Peyer's patch (tissue), 4 donors: Measurements from ENCODE around the gene CYTL1. TPM values are rescaled to one million over a fixed set of nuclear protein-coding genes. Genes with fewer than 3 reads are reported as not detected.

Source experiments
- DNase-seq, 3 donors: peaks; one replicate each; pipeline ENCODE4 v3.0.0-alpha.2; 2017 to 2019
- H3K27ac ChIP-seq, 4 donors: fragments of 200-600 bp; sonication (generic); one replicate each; pipeline ENCODE4 v1.5.1; 2016 to 2019
- H3K27me3 ChIP-seq, 2 donors: fragments of 200-600 bp; sonication (generic); one replicate each; pipeline ENCODE4 v1.5.1; 2019
- H3K36me3 ChIP-seq, 3 donors: fragments of 200-600 bp; sonication (generic); one replicate each; pipeline ENCODE4 v1.5.1; 2016 to 2019
- H3K4me1 ChIP-seq, 4 donors: fragments of 200-600 bp; sonication (generic); one replicate each; pipeline ENCODE4 v1.5.1; 2016 to 2019
- H3K4me3 ChIP-seq, 4 donors: fragments of 200-600 bp; sonication (generic); 1 replicate in 3 of 4; 2 replicates in 1 of 4; pipeline ENCODE4 v1.5.1; 2016 to 2019; ENCODE audit warnings: mild to moderate bottlenecking in 1 of 4
- H3K9me3 ChIP-seq, 4 donors: fragments of 200-600 bp; sonication (generic); one replicate each; pipeline ENCODE4 v1.5.1; 2016 to 2019; ENCODE audit warnings: mild to moderate bottlenecking in 1 of 4
- POLR2A ChIP-seq, 2 donors: fragments of 450-650 bp; IDR thresholded peaks; one replicate each; pipeline ENCODE4 v1.5.1; 2017; ENCODE audit warnings: antibody characterized with exemption in 2 of 2, mild to moderate bottlenecking in 2 of 2, moderate library complexity in 2 of 2
- total RNA-seq, 4 donors: library from RNA; depleted of rRNA; stranded (reverse); fragments of >200 nt; gene quantifications; one replicate each; pipeline ENCODE4 v1.1.0, GENCODE V29; 2016
- TF ChIP-seq, protein P1 (sequence below), 6 experiments: fragments of 450-650 bp in 4 of 6; fragments of 200-600 bp in 2 of 6; sonication (generic) in 1 of 6; IDR thresholded peaks; one replicate each; pipeline ENCODE4 v1.5.1; 2017 to 2019; ENCODE audit warnings: antibody characterized with exemption in 6 of 6, mild to moderate bottlenecking in 3 of 6, moderate library complexity in 1 of 6

The CYTL1 gene
- total RNA-seq, 4 donors from 2014 or later, result 5.8 TPM; not detected in 3

DNA sequence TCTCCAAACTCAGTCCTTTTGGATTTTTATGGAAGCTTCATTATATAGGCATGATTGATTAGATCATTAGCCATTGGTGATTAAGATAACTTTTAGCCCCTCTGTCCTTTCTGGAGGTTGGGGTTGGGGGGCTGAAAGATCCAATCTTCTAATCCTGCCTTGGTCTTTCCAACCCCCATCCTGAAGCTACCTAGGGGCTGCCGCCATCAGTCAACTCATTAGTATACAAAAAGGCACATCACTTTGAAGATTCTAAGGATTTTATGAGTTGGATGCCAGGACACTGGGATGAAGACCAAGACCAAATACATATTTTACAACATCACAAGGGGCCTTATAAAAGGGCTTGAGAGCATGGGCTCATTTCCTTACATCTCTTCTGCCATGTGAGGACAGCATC, 47.5 kb downstream of the CYTL1 start:
- Histone ChIP-seq H3K27ac (no peak overlapping the region), H3K9me3 (peaks cover 0 to 8% (median 3%) of the 10 kb centered on the region in 4 donors), H3K4me1 (no peaks in the 10 kb centered on the region), H3K36me3 (no peaks in the 10 kb centered on the region), H3K27me3 (no peaks in the 10 kb centered on the region), H3K4me3 (no peak overlapping the region)
- TF ChIP-seq, protein P1, sequence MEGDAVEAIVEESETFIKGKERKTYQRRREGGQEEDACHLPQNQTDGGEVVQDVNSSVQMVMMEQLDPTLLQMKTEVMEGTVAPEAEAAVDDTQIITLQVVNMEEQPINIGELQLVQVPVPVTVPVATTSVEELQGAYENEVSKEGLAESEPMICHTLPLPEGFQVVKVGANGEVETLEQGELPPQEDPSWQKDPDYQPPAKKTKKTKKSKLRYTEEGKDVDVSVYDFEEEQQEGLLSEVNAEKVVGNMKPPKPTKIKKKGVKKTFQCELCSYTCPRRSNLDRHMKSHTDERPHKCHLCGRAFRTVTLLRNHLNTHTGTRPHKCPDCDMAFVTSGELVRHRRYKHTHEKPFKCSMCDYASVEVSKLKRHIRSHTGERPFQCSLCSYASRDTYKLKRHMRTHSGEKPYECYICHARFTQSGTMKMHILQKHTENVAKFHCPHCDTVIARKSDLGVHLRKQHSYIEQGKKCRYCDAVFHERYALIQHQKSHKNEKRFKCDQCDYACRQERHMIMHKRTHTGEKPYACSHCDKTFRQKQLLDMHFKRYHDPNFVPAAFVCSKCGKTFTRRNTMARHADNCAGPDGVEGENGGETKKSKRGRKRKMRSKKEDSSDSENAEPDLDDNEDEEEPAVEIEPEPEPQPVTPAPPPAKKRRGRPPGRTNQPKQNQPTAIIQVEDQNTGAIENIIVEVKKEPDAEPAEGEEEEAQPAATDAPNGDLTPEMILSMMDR (IDR thresholded peaks at IDR 0.05), result no peak
- no peak for TF ChIP-seq POLR2A (IDR thresholded peaks at IDR 0.05)
- no peak for DNase-seq

DNA sequence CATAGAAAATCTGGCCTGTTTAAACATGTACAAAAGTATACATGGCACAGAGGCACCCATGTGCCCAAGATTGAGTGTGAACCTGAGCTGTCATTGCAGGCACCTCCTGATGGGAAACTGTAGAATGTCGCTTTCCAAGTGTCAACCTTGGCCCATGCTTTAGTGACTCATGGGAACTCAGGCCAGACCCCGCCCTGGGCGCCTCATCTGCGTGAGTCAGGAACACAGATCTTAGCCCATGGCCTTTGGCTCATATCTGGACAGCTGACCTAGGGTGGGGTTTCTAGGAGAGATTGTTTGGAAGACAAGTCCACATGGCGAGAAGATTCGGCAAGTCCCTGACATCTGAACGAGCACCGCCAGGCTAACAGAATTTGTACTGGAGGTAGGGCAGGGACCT, 50.0 kb downstream of the CYTL1 start:
- no peak for TF ChIP-seq POLR2A (IDR thresholded peaks at IDR 0.05)
- TF ChIP-seq, protein P1 (IDR thresholded peaks at IDR 0.05), result no peak
- H3K36me3 ChIP-seq, result no peaks in the 10 kb centered on the region
- no peak overlapping the region for H3K27ac ChIP-seq
- peak in 1 of 3 donors; percentile 57 for DNase-seq
- no peak overlapping the region for H3K4me3 ChIP-seq
- H3K27me3 ChIP-seq, result no peaks in the 10 kb centered on the region
- H3K4me1 ChIP-seq, result no peaks in the 10 kb centered on the region
- no peaks in the 10 kb centered on the region for H3K9me3 ChIP-seq

DNA sequence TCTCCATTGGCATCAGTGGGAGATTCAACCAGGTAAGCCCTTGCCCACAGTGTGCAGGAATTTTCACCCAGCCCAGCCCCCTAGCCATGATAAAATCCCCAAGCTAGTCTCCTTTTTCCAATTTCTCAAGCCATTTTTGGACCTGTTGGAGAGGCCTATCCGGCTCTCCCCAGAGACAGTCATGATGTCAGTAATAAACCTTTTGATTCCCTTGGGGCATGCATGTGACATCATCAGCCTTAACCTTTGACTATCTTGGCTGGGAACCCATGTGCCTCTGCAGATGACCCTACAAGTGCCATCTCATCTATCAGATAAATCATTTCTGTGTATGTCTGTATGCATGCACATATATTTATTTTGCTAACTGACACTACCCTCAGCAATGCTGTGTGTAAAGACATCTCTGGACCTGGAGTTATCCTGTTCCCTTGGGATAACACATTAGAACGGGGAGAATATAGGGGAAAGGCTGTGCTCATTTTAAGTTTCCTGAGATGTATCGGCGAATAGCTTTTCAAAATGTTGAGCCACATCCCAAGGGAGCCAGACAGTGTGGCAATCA, 51.0 kb downstream of the CYTL1 start:
- Histone ChIP-seq H3K27me3 (no peaks in the 10 kb centered on the region), H3K36me3 (no peaks in the 10 kb centered on the region), H3K9me3 (no peaks in the 10 kb centered on the region), H3K4me1 (no peaks in the 10 kb centered on the region), H3K27ac (no peak overlapping the region), H3K4me3 (no peak overlapping the region)
- DNase-seq, result no peak
- TF ChIP-seq, protein P1 (IDR thresholded peaks at IDR 0.05), result no peak
- TF ChIP-seq POLR2A (IDR thresholded peaks at IDR 0.05), result no peak

Other genes with a start within 250 kb of the CYTL1 start
- gene MSX1, start 159.8 kb downstream of the CYTL1 start, total RNA-seq, result not detected
- gene STK32B, start 32.0 kb upstream of the CYTL1 start, total RNA-seq, result 1 to 10 TPM in 3 of 4 donors, under 1 TPM in 1; 0.35 to 3.3 (median 1.3) TPM